ENCODE measurements around the gene TNF.

Gene TNF

GRCh38 chr6:31558318-31558625 is 17.1 kb upstream of the TNF start:
- Histone ChIP-seq H3K27me3 (ENCODE audit: control insufficient read depth in 2 of 2, insufficient read depth in 2 of 2, low read length in 2 of 2) (no peaks in the 10 kb centered on the region), H3K27ac (ENCODE audit: low read depth in 2 of 2, low read length in 2 of 2) (peak overlapping the region; percentile 43 to 58), H3K36me3 (ENCODE audit: control insufficient read depth in 2 of 2, insufficient read depth in 2 of 2, low read length in 2 of 2) (peaks cover 12 to 19% of the 10 kb centered on the region in 2 donors), H3K9me3 (ENCODE audit: control insufficient read depth in 2 of 2, low read length in 2 of 2) (no peaks in the 10 kb centered on the region), H3K4me1 (ENCODE audit: control insufficient read depth in 2 of 2, insufficient read depth in 2 of 2, low read length in 2 of 2) (peaks cover 7 to 13% of the 10 kb centered on the region in 2 donors), H3K9ac (ENCODE audit: low read depth in 1 of 2, low read length in 2 of 2) (no peak overlapping the region), H3K4me3 (ENCODE audit: low read length in 2 of 2) (no peak overlapping the region)

- no peak overlapping the region for H3K9ac ChIP-seq (ENCODE audit: low read depth in 1 of 2, low read length in 2 of 2)
- peaks cover 12 to 18% of the 10 kb centered on the region in 2 donors for H3K36me3 ChIP-seq (ENCODE audit: control insufficient read depth in 2 of 2, insufficient read depth in 2 of 2, low read length in 2 of 2)
- H3K4me3 ChIP-seq (ENCODE audit: low read length in 2 of 2) = peak overlapping the region in 1 of 2 donors; percentile 48
- H3K4me1 ChIP-seq (ENCODE audit: control insufficient read depth in 2 of 2, insufficient read depth in 2 of 2, low read length in 2 of 2) = peaks cover 7 to 13% of the 10 kb centered on the region in 2 donors
- H3K27me3 ChIP-seq (ENCODE audit: control insufficient read depth in 2 of 2, insufficient read depth in 2 of 2, low read length in 2 of 2) = no peaks in the 10 kb centered on the region
- H3K27ac ChIP-seq (ENCODE audit: low read depth in 2 of 2, low read length in 2 of 2) = peak overlapping the region; percentile 43 to 58
- H3K9me3 ChIP-seq (ENCODE audit: control insufficient read depth in 2 of 2, low read length in 2 of 2) = no peaks in the 10 kb centered on the region
Measured at GRCh38 chr6:31558631-31559500, 16.5 kb upstream of the TNF start.

DNA sequence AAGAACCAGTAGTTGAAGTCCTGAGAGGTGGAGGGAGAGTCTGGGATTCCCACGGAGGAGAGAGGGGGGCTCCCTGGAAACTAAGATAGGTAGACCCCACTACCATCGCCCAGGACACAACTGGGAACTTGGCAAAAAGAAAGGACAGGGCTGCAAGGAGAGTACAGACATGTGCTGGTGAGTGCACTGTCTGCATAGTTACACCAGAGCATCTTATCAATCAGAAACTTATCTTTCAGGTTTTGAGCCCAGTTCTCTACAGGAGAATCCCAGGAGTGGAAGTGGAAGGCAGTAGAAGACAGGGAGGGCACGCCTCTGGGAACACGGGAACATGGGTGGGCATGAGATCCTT is 15.8 kb upstream of the TNF start:
- peak overlapping the region in 1 of 2 donors; percentile 33 for H3K4me3 ChIP-seq (ENCODE audit: low read length in 2 of 2)
- no peaks in the 10 kb centered on the region for H3K27me3 ChIP-seq (ENCODE audit: control insufficient read depth in 2 of 2, insufficient read depth in 2 of 2, low read length in 2 of 2)
- no peaks in the 10 kb centered on the region for H3K9me3 ChIP-seq (ENCODE audit: control insufficient read depth in 2 of 2, low read length in 2 of 2)
- H3K36me3 ChIP-seq (ENCODE audit: control insufficient read depth in 2 of 2, insufficient read depth in 2 of 2, low read length in 2 of 2) = peaks cover 12 to 18% of the 10 kb centered on the region in 2 donors
- H3K9ac ChIP-seq (ENCODE audit: low read depth in 1 of 2, low read length in 2 of 2) = no peak overlapping the region
- peaks cover 7 to 13% of the 10 kb centered on the region in 2 donors for H3K4me1 ChIP-seq (ENCODE audit: control insufficient read depth in 2 of 2, insufficient read depth in 2 of 2, low read length in 2 of 2)
- peak overlapping the region; percentile 7 to 52 for H3K27ac ChIP-seq (ENCODE audit: low read depth in 2 of 2, low read length in 2 of 2)

- H3K9me3 ChIP-seq (ENCODE audit: control insufficient read depth in 2 of 2, low read length in 2 of 2) = no peaks in the 10 kb centered on the region
- H3K4me1 ChIP-seq (ENCODE audit: control insufficient read depth in 2 of 2, insufficient read depth in 2 of 2, low read length in 2 of 2) = peaks cover 7 to 13% of the 10 kb centered on the region in 2 donors
- peak overlapping the region in 1 of 2 donors; percentile 33 for H3K4me3 ChIP-seq (ENCODE audit: low read length in 2 of 2)
- H3K9ac ChIP-seq (ENCODE audit: low read depth in 1 of 2, low read length in 2 of 2) = no peak overlapping the region
- H3K27ac ChIP-seq (ENCODE audit: low read depth in 2 of 2, low read length in 2 of 2) = peak overlapping the region in 1 of 2 donors; percentile 52
- H3K36me3 ChIP-seq (ENCODE audit: control insufficient read depth in 2 of 2, insufficient read depth in 2 of 2, low read length in 2 of 2) = peaks cover 12 to 18% of the 10 kb centered on the region in 2 donors
- H3K27me3 ChIP-seq (ENCODE audit: control insufficient read depth in 2 of 2, insufficient read depth in 2 of 2, low read length in 2 of 2) = no peaks in the 10 kb centered on the region
Measured at GRCh38 chr6:31559958-31560696, 15.2 kb upstream of the TNF start.

- Histone ChIP-seq H3K36me3 (ENCODE audit: control insufficient read depth in 2 of 2, insufficient read depth in 2 of 2, low read length in 2 of 2) (peaks cover 12 to 18% of the 10 kb centered on the region in 2 donors), H3K9ac (ENCODE audit: low read depth in 1 of 2, low read length in 2 of 2) (no peak overlapping the region), H3K4me1 (ENCODE audit: control insufficient read depth in 2 of 2, insufficient read depth in 2 of 2, low read length in 2 of 2) (peaks cover 7 to 13% of the 10 kb centered on the region in 2 donors), H3K27ac (ENCODE audit: low read depth in 2 of 2, low read length in 2 of 2) (peak overlapping the region in 1 of 2 donors; percentile 52), H3K4me3 (ENCODE audit: low read length in 2 of 2) (no peak overlapping the region), H3K9me3 (ENCODE audit: control insufficient read depth in 2 of 2, low read length in 2 of 2) (no peaks in the 10 kb centered on the region), H3K27me3 (ENCODE audit: control insufficient read depth in 2 of 2, insufficient read depth in 2 of 2, low read length in 2 of 2) (no peaks in the 10 kb centered on the region)
Measured at GRCh38 chr6:31560697-31561058, 14.7 kb upstream of the TNF start.

DNA sequence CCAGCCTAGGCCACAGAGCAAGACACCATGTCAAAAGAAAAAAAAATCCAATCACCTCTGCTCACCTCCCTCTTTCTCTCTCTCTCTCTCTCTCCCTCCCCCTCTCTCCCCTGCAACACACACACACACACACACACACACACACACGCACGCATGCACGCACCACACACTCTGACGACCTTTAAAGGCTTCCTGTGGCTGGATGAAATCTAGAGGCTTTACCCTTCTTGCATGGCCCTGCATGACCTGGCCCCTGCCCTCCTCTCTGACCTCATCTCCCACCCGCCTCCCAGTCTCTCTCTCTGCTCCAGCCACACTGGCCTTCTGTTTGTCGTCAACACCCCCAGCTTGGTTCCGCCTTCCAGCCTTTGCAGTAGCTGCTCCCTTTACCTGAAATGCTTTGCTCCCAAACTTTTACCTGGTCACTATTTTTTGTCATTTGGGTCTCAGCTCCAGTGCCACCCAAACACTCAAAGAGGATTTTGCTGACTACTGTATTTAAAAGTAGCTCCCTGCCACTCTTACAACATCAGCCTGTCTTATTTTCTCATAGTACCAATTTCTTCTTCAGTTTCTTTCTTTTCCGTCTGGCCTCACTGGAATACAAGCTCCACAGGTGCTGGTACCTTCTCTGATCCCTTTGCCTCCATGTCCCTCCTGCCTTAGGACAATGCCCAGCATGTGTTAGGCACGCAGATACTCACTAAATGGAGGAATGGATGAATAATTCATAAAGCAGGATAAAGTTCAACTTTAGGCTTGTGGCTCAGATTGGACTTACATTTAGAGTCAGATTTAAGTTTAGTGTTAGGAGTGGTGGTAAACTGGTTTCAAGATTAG is 7.6 kb upstream of the TNF start:
- Histone ChIP-seq H3K27me3 (ENCODE audit: control insufficient read depth in 2 of 2, insufficient read depth in 2 of 2, low read length in 2 of 2) (no peaks in the 10 kb centered on the region), H3K27ac (ENCODE audit: low read depth in 2 of 2, low read length in 2 of 2) (peak overlapping the region in 1 of 2 donors; percentile 4), H3K4me1 (ENCODE audit: control insufficient read depth in 2 of 2, insufficient read depth in 2 of 2, low read length in 2 of 2) (peaks cover 4 to 9% of the 10 kb centered on the region in 2 donors), H3K9ac (ENCODE audit: low read depth in 1 of 2, low read length in 2 of 2) (no peak overlapping the region), H3K36me3 (ENCODE audit: control insufficient read depth in 2 of 2, insufficient read depth in 2 of 2, low read length in 2 of 2) (no peaks in the 10 kb centered on the region), H3K4me3 (ENCODE audit: low read length in 2 of 2) (no peak overlapping the region), H3K9me3 (ENCODE audit: control insufficient read depth in 2 of 2, low read length in 2 of 2) (no peaks in the 10 kb centered on the region)

GRCh38 chr6:31568537-31568961 is 6.8 kb upstream of the TNF start:
- no peak overlapping the region for H3K9ac ChIP-seq (ENCODE audit: low read depth in 1 of 2, low read length in 2 of 2)
- peak overlapping the region in 1 of 2 donors; percentile 10 for H3K27ac ChIP-seq (ENCODE audit: low read depth in 2 of 2, low read length in 2 of 2)
- no peak overlapping the region for H3K4me3 ChIP-seq (ENCODE audit: low read length in 2 of 2)
- H3K27me3 ChIP-seq (ENCODE audit: control insufficient read depth in 2 of 2, insufficient read depth in 2 of 2, low read length in 2 of 2) = no peaks in the 10 kb centered on the region
- H3K4me1 ChIP-seq (ENCODE audit: control insufficient read depth in 2 of 2, insufficient read depth in 2 of 2, low read length in 2 of 2) = peaks cover 4 to 9% of the 10 kb centered on the region in 2 donors
- no peaks in the 10 kb centered on the region for H3K9me3 ChIP-seq (ENCODE audit: control insufficient read depth in 2 of 2, low read length in 2 of 2)
- H3K36me3 ChIP-seq (ENCODE audit: control insufficient read depth in 2 of 2, insufficient read depth in 2 of 2, low read length in 2 of 2) = no peaks in the 10 kb centered on the region

DNA sequence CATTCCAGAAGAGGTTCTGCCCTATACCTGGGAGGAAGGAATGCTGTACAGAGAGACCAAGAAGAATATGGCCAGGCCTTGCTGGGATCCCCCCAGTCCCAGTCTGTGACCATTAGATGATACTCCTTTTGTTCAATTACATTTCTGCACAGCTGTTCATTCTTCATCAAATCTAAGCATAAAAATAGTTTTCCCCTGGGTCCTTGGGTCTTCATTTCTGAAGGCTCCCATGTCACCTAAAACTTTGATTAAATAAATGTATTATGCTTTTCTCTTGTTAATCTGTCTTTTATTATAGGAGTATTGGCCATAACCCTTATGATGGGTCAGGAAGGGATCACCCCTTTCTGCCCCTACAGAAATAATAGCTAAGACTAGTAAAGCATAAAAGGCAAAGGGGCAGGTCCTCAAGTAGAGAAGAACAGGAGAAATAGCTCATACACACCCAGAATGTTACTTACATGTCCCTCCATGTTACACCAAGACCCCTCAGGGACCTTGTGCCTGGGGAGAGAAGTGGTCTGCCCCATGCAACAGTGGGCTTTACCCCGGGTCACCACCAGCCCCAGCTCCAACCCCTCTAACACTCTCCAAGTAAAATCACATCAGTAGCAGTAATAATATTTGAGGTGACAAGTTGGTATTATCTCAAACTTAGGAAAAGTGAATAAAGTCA is 5.4 kb upstream of the TNF start:
- no peaks in the 10 kb centered on the region for H3K9me3 ChIP-seq (ENCODE audit: control insufficient read depth in 2 of 2, low read length in 2 of 2)
- H3K4me1 ChIP-seq (ENCODE audit: control insufficient read depth in 2 of 2, insufficient read depth in 2 of 2, low read length in 2 of 2) = peaks cover 5 to 14% of the 10 kb centered on the region in 2 donors
- no peak overlapping the region for H3K9ac ChIP-seq (ENCODE audit: low read depth in 1 of 2, low read length in 2 of 2)
- H3K4me3 ChIP-seq (ENCODE audit: low read length in 2 of 2) = no peak overlapping the region
- H3K27ac ChIP-seq (ENCODE audit: low read depth in 2 of 2, low read length in 2 of 2) = no peak overlapping the region
- H3K27me3 ChIP-seq (ENCODE audit: control insufficient read depth in 2 of 2, insufficient read depth in 2 of 2, low read length in 2 of 2) = no peaks in the 10 kb centered on the region
- no peaks in the 10 kb centered on the region for H3K36me3 ChIP-seq (ENCODE audit: control insufficient read depth in 2 of 2, insufficient read depth in 2 of 2, low read length in 2 of 2)

DNA sequence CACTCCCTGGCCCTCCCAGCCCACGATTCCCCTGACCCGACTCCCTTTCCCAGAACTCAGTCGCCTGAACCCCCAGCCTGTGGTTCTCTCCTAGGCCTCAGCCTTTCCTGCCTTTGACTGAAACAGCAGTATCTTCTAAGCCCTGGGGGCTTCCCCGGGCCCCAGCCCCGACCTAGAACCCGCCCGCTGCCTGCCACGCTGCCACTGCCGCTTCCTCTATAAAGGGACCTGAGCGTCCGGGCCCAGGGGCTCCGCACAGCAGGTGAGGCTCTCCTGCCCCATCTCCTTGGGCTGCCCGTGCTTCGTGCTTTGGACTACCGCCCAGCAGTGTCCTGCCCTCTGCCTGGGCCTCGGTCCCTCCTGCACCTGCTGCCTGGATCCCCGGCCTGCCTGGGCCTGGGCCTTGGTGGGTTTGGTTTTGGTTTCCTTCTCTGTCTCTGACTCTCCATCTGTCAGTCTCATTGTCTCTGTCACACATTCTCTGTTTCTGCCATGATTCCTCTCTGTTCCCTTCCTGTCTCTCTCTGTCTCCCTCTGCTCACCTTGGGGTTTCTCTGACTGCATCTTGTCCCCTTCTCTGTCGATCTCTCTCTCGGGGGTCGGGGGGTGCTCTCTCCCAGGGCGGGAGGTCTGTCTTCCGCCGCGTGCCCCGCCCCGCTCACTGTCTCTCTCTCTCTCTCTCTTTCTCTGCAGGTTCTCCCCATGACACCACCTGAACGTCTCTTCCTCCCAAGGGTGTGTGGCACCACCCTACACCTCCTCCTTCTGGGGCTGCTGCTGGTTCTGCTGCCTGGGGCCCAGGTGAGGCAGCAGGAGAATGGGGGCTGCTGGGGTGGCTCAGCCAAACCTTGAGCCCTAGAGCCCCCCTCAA is 3.1 kb upstream of the TNF start, which contains the start of gene LTA:
LTA (plus strand) TSS at position 249 of the 871 bp plus-strand sequence; CDS start at position 703, 454 bp downstream.
- Histone ChIP-seq H3K4me3 (ENCODE audit: low read length in 2 of 2) (peak within 1 kb of the TSS; percentile 6 to 65), H3K9ac (ENCODE audit: low read depth in 1 of 2, low read length in 2 of 2) (peak within 1 kb of the TSS in 1 of 2 donors; percentile 47), H3K27me3 (ENCODE audit: control insufficient read depth in 2 of 2, insufficient read depth in 2 of 2, low read length in 2 of 2) (no peaks in the 10 kb centered on the region), H3K36me3 (ENCODE audit: control insufficient read depth in 2 of 2, insufficient read depth in 2 of 2, low read length in 2 of 2) (no peaks in the 10 kb centered on the region), H3K4me1 (ENCODE audit: control insufficient read depth in 2 of 2, insufficient read depth in 2 of 2, low read length in 2 of 2) (peaks cover 7 to 14% of the 10 kb centered on the region in 2 donors), H3K27ac (ENCODE audit: low read depth in 2 of 2, low read length in 2 of 2) (peak within 1 kb of the TSS; percentile 34 to 69), H3K9me3 (ENCODE audit: control insufficient read depth in 2 of 2, low read length in 2 of 2) (no peaks in the 10 kb centered on the region)
